ENCODE measurements around the gene ZNF280C. TPM values are rescaled to one million over a fixed set of nuclear protein-coding genes. Genes with fewer than 3 reads are reported as not detected.

ZNF280C gene
- total RNA-seq, 1 experiment from 2014 or later: 15.0 TPM

DNA sequence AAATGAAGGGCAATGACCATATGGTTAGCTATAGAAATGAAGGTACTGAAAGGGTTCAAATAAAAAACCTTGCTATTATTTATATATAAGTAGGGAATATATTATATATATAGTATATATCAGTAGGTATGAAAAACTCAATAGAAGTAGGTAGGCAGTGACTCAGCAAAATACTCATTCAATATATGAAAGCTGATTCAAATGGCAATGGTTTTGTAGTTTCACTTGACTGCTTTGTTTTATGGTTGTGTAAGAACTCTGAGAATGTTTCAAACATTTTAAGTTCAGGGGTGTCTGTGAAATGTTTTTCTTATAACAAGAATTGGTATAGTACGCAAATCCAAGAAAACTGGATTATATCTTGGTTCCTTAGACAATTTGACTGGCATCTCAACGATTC lies 4.1 kb downstream of the ZNF280C start (continued):
- TF ChIP-seq, protein P1, sequence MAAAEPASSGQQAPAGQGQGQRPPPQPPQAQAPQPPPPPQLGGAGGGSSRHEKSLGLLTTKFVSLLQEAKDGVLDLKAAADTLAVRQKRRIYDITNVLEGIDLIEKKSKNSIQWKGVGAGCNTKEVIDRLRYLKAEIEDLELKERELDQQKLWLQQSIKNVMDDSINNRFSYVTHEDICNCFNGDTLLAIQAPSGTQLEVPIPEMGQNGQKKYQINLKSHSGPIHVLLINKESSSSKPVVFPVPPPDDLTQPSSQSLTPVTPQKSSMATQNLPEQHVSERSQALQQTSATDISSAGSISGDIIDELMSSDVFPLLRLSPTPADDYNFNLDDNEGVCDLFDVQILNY (CRISPR knock-in tag; IDR thresholded peaks at IDR 0.05): no peak
- no peak for TF ChIP-seq ZNF219 (CRISPR knock-in tag; IDR thresholded peaks at IDR 0.05; ENCODE audit: borderline replicate concordance)
- no peak for TF ChIP-seq ZNF425 (CRISPR knock-in tag; conservative IDR thresholded peaks at IDR 0.05)
- no peak for TF ChIP-seq HMGXB4 (CRISPR knock-in tag; IDR thresholded peaks at IDR 0.05)
- TF ChIP-seq, protein P2, sequence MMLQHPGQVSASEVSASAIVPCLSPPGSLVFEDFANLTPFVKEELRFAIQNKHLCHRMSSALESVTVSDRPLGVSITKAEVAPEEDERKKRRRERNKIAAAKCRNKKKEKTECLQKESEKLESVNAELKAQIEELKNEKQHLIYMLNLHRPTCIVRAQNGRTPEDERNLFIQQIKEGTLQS (CRISPR knock-in tag; conservative IDR thresholded peaks at IDR 0.05): no peak
- TF ChIP-seq ZNF671 (CRISPR knock-in tag; IDR thresholded peaks at IDR 0.05): no peak
- TF ChIP-seq E2F4 (CRISPR knock-in tag; IDR thresholded peaks at IDR 0.05; ENCODE audit: borderline replicate concordance, low read depth): no peak
- TF ChIP-seq KAT7 (CRISPR knock-in tag; IDR thresholded peaks at IDR 0.05; ENCODE audit: borderline replicate concordance): no peak

GRCh38 chrX:130263016-130263415 lies 5.7 kb downstream of the ZNF280C start:
- Mint-ChIP-seq H3K27ac (no peak overlapping the region), H3K9me3 (no peaks in the 10 kb centered on the region), H3K36me3 (peaks cover 13% of the 10 kb centered on the region), H3K4me1 (peaks cover 28% of the 10 kb centered on the region), H3K4me3 (no peak overlapping the region), H3K27me3 (ENCODE audit: low read depth) (no peaks in the 10 kb centered on the region)
- CTCF ChIA-PET: no interaction called here
- TF ChIP-seq NR3C1 (CRISPR knock-in tag; conservative IDR thresholded peaks at IDR 0.05; ENCODE audit: low read depth) (no peak), CDX4 (CRISPR knock-in tag; IDR thresholded peaks at IDR 0.05; ENCODE audit: borderline replicate concordance) (no peak), EMX1 (CRISPR knock-in tag; IDR thresholded peaks at IDR 0.05) (no peak), ZNF263 (CRISPR knock-in tag; IDR thresholded peaks at IDR 0.05; ENCODE audit: low read depth) (no peak)
- TF ChIP-seq, protein P3, sequence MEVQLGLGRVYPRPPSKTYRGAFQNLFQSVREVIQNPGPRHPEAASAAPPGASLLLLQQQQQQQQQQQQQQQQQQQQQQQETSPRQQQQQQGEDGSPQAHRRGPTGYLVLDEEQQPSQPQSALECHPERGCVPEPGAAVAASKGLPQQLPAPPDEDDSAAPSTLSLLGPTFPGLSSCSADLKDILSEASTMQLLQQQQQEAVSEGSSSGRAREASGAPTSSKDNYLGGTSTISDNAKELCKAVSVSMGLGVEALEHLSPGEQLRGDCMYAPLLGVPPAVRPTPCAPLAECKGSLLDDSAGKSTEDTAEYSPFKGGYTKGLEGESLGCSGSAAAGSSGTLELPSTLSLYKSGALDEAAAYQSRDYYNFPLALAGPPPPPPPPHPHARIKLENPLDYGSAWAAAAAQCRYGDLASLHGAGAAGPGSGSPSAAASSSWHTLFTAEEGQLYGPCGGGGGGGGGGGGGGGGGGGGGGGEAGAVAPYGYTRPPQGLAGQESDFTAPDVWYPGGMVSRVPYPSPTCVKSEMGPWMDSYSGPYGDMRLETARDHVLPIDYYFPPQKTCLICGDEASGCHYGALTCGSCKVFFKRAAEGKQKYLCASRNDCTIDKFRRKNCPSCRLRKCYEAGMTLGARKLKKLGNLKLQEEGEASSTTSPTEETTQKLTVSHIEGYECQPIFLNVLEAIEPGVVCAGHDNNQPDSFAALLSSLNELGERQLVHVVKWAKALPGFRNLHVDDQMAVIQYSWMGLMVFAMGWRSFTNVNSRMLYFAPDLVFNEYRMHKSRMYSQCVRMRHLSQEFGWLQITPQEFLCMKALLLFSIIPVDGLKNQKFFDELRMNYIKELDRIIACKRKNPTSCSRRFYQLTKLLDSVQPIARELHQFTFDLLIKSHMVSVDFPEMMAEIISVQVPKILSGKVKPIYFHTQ (CRISPR knock-in tag; IDR thresholded peaks at IDR 0.05): no peak
- DNase-seq (ENCODE audit: low spot score) (no peak), ATAC-seq (no peak)
- POLR2A ChIA-PET: no interaction called here

DNA sequence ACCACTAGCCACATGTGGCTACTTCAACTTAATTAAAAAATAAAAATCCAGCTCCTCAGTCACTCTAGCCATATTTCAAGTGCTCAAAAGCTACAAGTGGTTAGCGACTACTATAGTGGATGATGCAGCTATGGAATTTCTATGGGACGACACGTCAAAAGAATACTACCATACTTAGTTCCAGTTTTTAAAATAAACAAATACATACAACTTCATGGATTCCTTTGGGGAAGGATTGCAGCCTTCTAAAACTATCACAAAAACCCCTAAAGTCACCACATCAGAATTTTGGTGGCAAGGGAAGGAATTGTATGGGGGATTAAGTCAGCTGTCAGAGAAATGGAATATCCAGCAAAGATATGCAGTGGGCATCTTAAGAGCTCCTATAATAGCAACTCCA lies 6.5 kb downstream of the ZNF280C start:
- peaks cover 26% of the 10 kb centered on the region for H3K4me1 Mint-ChIP-seq
- no peak for DNase-seq (ENCODE audit: low spot score)
- TF ChIP-seq IRF2 (CRISPR knock-in tag; IDR thresholded peaks at IDR 0.05; ENCODE audit: borderline replicate concordance, low read depth) (no peak), NFYB (CRISPR knock-in tag; conservative IDR thresholded peaks at IDR 0.05; ENCODE audit: low read depth) (no peak), RORB (CRISPR knock-in tag; IDR thresholded peaks at IDR 0.05) (no peak), PRRX2 (CRISPR knock-in tag; IDR thresholded peaks at IDR 0.05) (no peak), MLX (CRISPR knock-in tag; IDR thresholded peaks at IDR 0.05) (no peak), GABPB1 (CRISPR knock-in tag; IDR thresholded peaks at IDR 0.05) (no peak)
- TF ChIP-seq, protein P4, sequence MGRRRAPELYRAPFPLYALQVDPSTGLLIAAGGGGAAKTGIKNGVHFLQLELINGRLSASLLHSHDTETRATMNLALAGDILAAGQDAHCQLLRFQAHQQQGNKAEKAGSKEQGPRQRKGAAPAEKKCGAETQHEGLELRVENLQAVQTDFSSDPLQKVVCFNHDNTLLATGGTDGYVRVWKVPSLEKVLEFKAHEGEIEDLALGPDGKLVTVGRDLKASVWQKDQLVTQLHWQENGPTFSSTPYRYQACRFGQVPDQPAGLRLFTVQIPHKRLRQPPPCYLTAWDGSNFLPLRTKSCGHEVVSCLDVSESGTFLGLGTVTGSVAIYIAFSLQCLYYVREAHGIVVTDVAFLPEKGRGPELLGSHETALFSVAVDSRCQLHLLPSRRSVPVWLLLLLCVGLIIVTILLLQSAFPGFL (CRISPR knock-in tag; IDR thresholded peaks at IDR 0.05; ENCODE audit: borderline replicate concordance): no peak

More for the DNA sequence above, 6.5 kb downstream of the ZNF280C start:
- no peak for ATAC-seq
- H3K27me3 Mint-ChIP-seq (ENCODE audit: low read depth): no peaks in the 10 kb centered on the region
- no peaks in the 10 kb centered on the region for H3K9me3 Mint-ChIP-seq
- POLR2A ChIA-PET: no interaction called here
- no peak overlapping the region for H3K4me3 Mint-ChIP-seq
- H3K36me3 Mint-ChIP-seq: peaks cover 18% of the 10 kb centered on the region
- no peak overlapping the region for H3K27ac Mint-ChIP-seq
- CTCF ChIA-PET: no interaction called here

All from WTC11 (cell line).